ENCODE measurements around the gene NEIL1. TPM values are rescaled to one million over a fixed set of nuclear protein-coding genes. Genes with fewer than 3 reads are reported as not detected.
A peak's percentile ranks its signal among the peaks of the same experiment; 100 is the strongest.
"Not testable (repeated sequence)": the region's sequence is repeated elsewhere in the genome, so short reads cannot be mapped to it uniquely, and the experiment has no call there.

NEIL1 gene
- polyA plus RNA-seq: 10 to 100 TPM; 20.7 to 23.8 (median 22.4) TPM

DNA sequence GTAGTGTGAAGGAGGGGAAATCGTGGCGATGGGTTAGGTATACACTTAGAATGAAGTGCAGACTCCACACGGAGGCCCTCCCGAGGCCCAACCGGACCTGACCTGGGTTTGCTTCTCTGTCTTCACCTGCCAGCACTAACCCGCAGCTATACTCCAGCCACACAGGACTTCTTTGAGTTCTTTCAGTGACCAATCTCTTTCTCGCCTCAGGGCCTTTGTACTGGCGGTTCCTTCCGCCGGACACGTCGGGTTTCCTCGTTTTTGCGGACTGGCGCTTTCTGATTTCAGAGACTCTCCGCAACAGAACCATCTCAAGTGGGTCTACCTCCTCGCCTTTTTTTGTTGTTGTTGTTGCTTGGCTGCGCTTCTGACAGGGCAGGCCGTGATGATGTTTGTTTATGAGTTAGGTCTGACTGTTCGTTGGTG is at the start of gene NEIL1:
TSS of gene NEIL1 (plus strand) at position 244 of the 426 bp plus-strand sequence. CDS start 1,867 bp downstream, outside the sequence.
- H3K4me1 Mint-ChIP-seq: peaks cover 38 to 47% of the 10 kb centered on the region in 2 donors
- peaks cover 3 to 8% (median 7%) of the 10 kb centered on the region in 3 donors for H3K36me3 Mint-ChIP-seq
- H3K27me3 Mint-ChIP-seq (ENCODE audit: low read depth in 3 of 3): peaks cover 26 to 35% (median 30%) of the 10 kb centered on the region in 3 donors
- peak in 1 of 3 donors; percentile 64 for DNase-seq
- peaks cover 6 to 13% (median 8%) of the 10 kb centered on the region in 6 donors for H3K9me3 Mint-ChIP-seq
- peak within 1 kb of the TSS; percentile 85 to 92 (median 89) for H3K4me3 Mint-ChIP-seq
- H3K27ac Mint-ChIP-seq: peak within 1 kb of the TSS; percentile 87 to 95 (median 93)

- H3K27me3 Mint-ChIP-seq (ENCODE audit: low read depth in 3 of 3); H3K4me1 Mint-ChIP-seq; H3K36me3 Mint-ChIP-seq; H3K9me3 Mint-ChIP-seq; H3K4me3 Mint-ChIP-seq; H3K27ac Mint-ChIP-seq: not testable (repeated sequence)
- DNase-seq: peak in 1 of 3 donors; percentile 11
Measured at GRCh38 chr15:75298541-75299310, 48.1 kb upstream of the NEIL1 start.

DNA sequence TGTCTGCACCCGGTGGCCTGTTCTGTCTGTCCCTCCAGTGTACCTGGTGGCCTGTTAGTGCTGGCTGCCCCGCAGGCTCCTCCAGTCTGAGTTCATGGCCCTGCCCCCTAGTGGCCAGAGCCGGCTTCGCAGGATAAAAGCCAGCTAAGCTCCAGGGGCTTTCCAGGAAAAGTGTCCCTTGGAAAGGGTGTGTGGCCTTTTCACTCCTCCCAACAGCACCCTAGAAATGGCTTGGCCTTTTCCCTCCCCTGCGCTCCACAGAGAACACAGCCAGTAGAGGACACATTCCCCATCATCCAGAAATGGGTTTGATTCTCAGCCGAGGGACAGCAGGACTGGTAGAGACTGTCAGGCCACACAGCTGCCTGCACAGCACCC is 47.5 kb upstream of the NEIL1 start:
- not testable (repeated sequence) for H3K27me3 Mint-ChIP-seq (ENCODE audit: low read depth in 3 of 3); H3K36me3 Mint-ChIP-seq; H3K4me3 Mint-ChIP-seq; H3K9me3 Mint-ChIP-seq; H3K4me1 Mint-ChIP-seq; H3K27ac Mint-ChIP-seq
- DNase-seq: peak; percentile 49 to 65 (median 64)

DNA sequence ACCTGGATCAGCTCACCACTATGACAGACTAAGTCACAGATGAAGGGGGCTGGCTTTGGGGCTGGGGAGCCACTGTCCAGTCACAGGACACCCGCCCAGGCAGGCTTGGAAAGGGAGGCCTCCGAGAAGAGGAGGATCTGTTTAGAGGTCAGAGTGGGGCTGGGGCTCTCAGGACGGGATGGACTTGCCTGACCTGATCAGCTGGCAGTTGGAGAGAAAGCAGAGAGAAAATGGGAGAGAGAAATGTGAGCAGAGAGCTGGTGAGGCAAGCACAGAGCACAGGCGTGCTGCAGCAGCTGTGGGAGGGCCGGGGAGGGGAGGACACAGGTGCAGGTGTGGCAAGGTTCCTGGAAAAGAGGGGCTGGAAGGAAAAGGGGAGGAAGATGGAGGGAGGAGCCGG is 46.8 kb upstream of the NEIL1 start:
- H3K9me3 Mint-ChIP-seq; H3K27me3 Mint-ChIP-seq (ENCODE audit: low read depth in 3 of 3); H3K4me3 Mint-ChIP-seq; H3K36me3 Mint-ChIP-seq; DNase-seq; H3K4me1 Mint-ChIP-seq: not testable (repeated sequence)
- peak overlapping the region in 1 of 6 donors; percentile 32 for H3K27ac Mint-ChIP-seq

GRCh38 chr15:75302318-75302717 is 44.5 kb upstream of the NEIL1 start:
- Mint-ChIP-seq H3K36me3 (no peaks in the 10 kb centered on the region), H3K27me3 (ENCODE audit: low read depth in 3 of 3) (peaks cover 1 to 4% (median 4%) of the 10 kb centered on the region in 3 donors), H3K4me3 (no peak overlapping the region), H3K27ac (no peak overlapping the region), H3K9me3 (no peaks in the 10 kb centered on the region), H3K4me1 (no peaks in the 10 kb centered on the region)
- no peak for DNase-seq

GRCh38 chr15:75302753-75303152 is 44.1 kb upstream of the NEIL1 start:
- not testable (repeated sequence) for H3K27ac Mint-ChIP-seq

DNA sequence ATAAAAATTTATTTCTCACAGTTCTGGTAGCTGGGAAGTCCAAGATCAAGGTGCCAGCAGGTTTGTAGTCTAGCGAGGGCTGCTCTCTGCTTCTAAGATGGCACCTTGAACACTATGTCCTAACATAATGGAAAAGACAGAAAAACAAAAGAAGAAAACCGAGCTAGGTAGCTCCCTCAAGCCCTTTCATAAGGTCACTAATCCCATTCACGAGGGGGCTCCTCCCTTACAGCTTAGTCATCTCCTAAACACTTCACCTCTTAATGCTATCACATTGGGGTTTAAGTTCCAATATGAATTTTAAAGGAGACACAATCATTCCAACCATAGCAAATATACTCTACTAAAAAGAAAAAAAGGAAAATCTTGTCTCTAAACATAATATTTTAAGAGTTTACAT is 40.7 kb upstream of the NEIL1 start:
- H3K4me1 Mint-ChIP-seq: peaks cover under 1 to 2% of the 10 kb centered on the region in 2 donors
- no peaks in the 10 kb centered on the region for H3K36me3 Mint-ChIP-seq
- no peak for DNase-seq
- peaks cover 0 to 4% (median 0%) of the 10 kb centered on the region in 6 donors for H3K9me3 Mint-ChIP-seq
- peaks cover 4 to 6% (median 4%) of the 10 kb centered on the region in 3 donors for H3K27me3 Mint-ChIP-seq (ENCODE audit: low read depth in 3 of 3)
- H3K27ac Mint-ChIP-seq: no peak overlapping the region
- no peak overlapping the region for H3K4me3 Mint-ChIP-seq

More at GRCh38 chr15:75302753-75303152, 44.1 kb upstream of the NEIL1 start:
- H3K36me3 Mint-ChIP-seq; H3K27me3 Mint-ChIP-seq (ENCODE audit: low read depth in 3 of 3); DNase-seq; H3K4me3 Mint-ChIP-seq; H3K9me3 Mint-ChIP-seq; H3K4me1 Mint-ChIP-seq: not testable (repeated sequence)

DNA sequence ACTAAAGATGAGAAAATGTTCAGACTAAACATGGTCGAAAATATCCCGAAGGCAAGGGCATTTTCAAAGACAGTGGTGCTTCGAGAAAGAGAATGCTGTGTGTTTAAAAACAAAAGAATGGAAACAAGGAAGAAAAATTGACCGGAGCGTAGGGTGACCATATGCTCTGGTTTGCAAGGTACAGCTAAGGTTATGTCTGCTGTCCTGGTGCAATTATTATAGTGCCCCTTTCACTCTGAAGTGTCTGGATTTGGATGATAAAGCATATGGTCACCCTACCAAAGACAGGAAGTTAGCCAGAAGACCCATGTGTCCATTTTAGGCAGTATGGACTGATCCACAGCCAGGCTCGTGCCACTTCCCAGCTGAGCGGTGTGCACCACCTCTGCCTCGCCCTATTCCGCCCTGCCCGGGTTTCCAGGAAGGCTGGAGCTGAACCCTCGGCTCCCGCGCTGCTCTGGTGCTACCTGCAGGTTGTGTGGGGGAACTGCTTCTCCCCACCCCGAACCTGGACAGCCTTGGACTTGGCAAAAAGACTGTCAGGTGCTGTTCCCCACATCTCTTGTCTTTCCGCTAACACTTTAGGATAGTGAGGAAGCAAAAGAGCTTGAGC is 39.0 kb upstream of the NEIL1 start:
- Mint-ChIP-seq H3K9me3 (peaks cover 0 to 16% (median 4%) of the 10 kb centered on the region in 6 donors), H3K36me3 (peaks cover 0 to 6% (median 3%) of the 10 kb centered on the region in 3 donors), H3K4me1 (peaks cover 17 to 18% of the 10 kb centered on the region in 2 donors), H3K4me3 (no peak overlapping the region), H3K27ac (no peak overlapping the region), H3K27me3 (ENCODE audit: low read depth in 3 of 3) (peaks cover 6 to 8% (median 6%) of the 10 kb centered on the region in 3 donors)
- DNase-seq: no peak

- H3K9me3 Mint-ChIP-seq: peaks cover 0 to 16% (median 7%) of the 10 kb centered on the region in 6 donors
- peaks cover 26 to 27% of the 10 kb centered on the region in 2 donors for H3K4me1 Mint-ChIP-seq
- peaks cover 6% of the 10 kb centered on the region in 3 donors for H3K27me3 Mint-ChIP-seq (ENCODE audit: low read depth in 3 of 3)
- no peak for DNase-seq
- peaks cover 0 to 6% (median 3%) of the 10 kb centered on the region in 3 donors for H3K36me3 Mint-ChIP-seq
- H3K4me3 Mint-ChIP-seq: no peak overlapping the region
- peak overlapping the region in 1 of 6 donors; percentile 11 for H3K27ac Mint-ChIP-seq
Measured at GRCh38 chr15:75309711-75310110, 37.1 kb upstream of the NEIL1 start.

DNA sequence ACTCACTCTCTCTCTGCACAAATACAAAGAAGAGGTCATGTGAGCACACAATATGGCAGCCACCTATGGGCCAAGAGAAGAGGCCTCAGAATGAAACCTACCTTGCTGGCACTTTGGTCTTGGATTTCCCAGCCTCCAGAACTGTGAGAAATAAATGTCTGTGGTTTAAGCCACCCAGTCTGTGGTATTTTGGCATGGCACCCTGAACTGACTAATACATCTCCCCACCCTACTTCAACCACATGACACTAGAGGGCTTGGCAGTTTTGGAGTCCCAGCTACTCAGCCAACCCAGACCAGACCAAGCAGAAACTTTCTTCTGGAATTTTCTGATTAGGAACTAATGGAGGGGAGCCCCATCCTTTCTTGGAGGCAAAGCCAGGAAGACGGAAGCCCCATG is 34.3 kb upstream of the NEIL1 start:
- Mint-ChIP-seq H3K4me1 (peaks cover 26 to 27% of the 10 kb centered on the region in 2 donors), H3K27ac (peak overlapping the region; percentile 22 to 85 (median 66)), H3K9me3 (peaks cover 0 to 16% (median 7%) of the 10 kb centered on the region in 6 donors), H3K4me3 (peak overlapping the region; percentile 40 to 71 (median 64))
- not testable (repeated sequence) for H3K36me3 Mint-ChIP-seq; H3K27me3 Mint-ChIP-seq (ENCODE audit: low read depth in 3 of 3)
- peak; percentile 44 to 49 (median 48) for DNase-seq

DNA sequence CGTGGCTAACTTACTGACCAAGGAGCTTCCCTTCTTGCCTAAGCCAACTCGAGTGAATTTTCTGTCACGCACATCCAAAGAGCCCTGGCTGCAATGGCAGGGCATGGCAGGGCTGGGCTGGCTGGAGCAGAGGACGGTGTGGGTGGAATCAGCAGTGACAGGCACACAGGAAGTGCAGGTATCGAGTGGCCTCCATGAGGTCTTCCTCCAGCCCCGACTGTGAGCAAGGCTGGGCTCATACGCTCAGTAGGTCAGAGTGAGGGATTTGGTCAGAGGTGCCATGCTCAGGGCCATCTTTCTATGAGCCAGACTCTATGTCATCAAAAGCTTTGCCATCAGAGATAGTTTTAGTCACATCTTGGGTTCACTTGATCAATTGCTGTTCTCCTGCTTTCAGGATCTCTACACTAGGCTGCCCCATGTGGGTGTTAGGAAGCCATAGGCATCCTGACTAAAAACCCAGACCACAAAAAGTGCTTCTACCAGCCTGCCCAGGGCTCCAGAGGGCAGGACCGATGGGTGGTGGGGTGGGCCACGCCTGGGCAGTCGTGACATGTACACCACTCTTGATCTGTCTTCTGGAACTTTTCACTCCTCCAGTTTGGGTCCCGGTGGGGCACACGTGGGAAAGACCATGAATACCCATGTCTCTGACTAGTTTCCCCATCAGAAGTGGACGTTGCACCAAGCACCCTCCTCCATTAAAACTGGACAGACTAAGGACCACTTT is 33.6 kb upstream of the NEIL1 start:
- H3K4me1 Mint-ChIP-seq: peaks cover 26 to 27% of the 10 kb centered on the region in 2 donors
- H3K27me3 Mint-ChIP-seq (ENCODE audit: low read depth in 3 of 3): peaks cover 0 to 4% (median 2%) of the 10 kb centered on the region in 3 donors
- peaks cover 0 to 16% (median 7%) of the 10 kb centered on the region in 6 donors for H3K9me3 Mint-ChIP-seq
- peak overlapping the region; percentile 7 to 64 (median 22) for H3K4me3 Mint-ChIP-seq
- peaks cover 0 to 8% (median 6%) of the 10 kb centered on the region in 3 donors for H3K36me3 Mint-ChIP-seq
- H3K27ac Mint-ChIP-seq: peak overlapping the region in 1 of 6 donors; percentile 61
- DNase-seq: no peak

GRCh38 chr15:75314552-75315290 is 32.1 kb upstream of the NEIL1 start:
- no peak overlapping the region for H3K4me3 Mint-ChIP-seq
- peaks cover 0 to 16% (median 7%) of the 10 kb centered on the region in 6 donors for H3K9me3 Mint-ChIP-seq
- peak overlapping the region in 1 of 6 donors; percentile 52 for H3K27ac Mint-ChIP-seq
- peaks cover 0 to 8% (median 6%) of the 10 kb centered on the region in 3 donors for H3K36me3 Mint-ChIP-seq
- H3K27me3 Mint-ChIP-seq (ENCODE audit: low read depth in 3 of 3): peaks cover 2 to 4% (median 3%) of the 10 kb centered on the region in 3 donors
- DNase-seq: no peak
- peaks cover 26 to 27% of the 10 kb centered on the region in 2 donors for H3K4me1 Mint-ChIP-seq

- not testable (repeated sequence) for H3K27me3 Mint-ChIP-seq (ENCODE audit: low read depth in 3 of 3); H3K9me3 Mint-ChIP-seq; H3K36me3 Mint-ChIP-seq; H3K4me1 Mint-ChIP-seq; H3K4me3 Mint-ChIP-seq; DNase-seq; H3K27ac Mint-ChIP-seq
Measured at GRCh38 chr15:75319231-75319897, 27.5 kb upstream of the NEIL1 start.
